ENCODE measurements around the gene CEBPA. TPM values are rescaled to one million over a fixed set of nuclear protein-coding genes. Genes with fewer than 3 reads are reported as not detected.

CEBPA gene
- total and polyA plus RNA-seq, 10 of the 15 experiments (the other 5 are each of a cell fraction or from before 2014, with no cell fraction given) = 0.04 to 0.36 (median 0.13) TPM; not detected in 4

DNA sequence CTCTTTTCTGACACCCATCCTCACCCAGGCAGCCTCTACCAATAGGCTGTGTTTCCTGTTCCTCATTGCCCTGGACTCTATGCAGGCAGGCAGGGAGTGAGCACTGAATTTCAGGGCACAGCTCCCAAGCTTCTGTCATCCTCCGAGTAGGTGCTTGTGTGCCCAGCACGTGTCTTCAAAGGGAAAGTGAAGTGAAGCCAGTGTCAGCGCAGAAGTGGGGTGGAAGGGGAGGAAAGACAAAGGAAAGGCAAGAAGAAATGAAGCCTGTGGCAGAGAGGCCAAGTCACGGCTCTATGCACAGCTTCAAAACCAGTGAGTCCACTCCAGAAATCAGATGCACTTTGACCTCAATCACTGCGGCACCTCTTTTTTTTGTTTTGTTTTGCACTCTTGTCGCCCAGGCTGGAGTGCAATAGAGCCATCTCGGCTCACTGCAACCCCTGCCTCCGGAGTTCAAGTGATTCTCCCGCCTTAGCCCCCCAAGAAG is 16.9 kb downstream of the CEBPA start:
- WGBS (ENCODE audit: insufficient coverage, insufficient replicate concordance, low lambda C conversion rate, missing lambda C conversion rate) = 49% methylated on average over 9 of the region's 9 CpGs
- Histone ChIP-seq H3K4me3 (no peak overlapping the region), H3K4me2 (ENCODE audit: control insufficient read depth, insufficient read depth) (no peak overlapping the region), H3K79me2 (ENCODE audit: control insufficient read depth, insufficient read depth, low read length) (no peaks in the 10 kb centered on the region), H2AFZ (ENCODE audit: control insufficient read depth, low read depth, low read length) (no peak overlapping the region), H4K20me1 (ENCODE audit: control insufficient read depth, insufficient read depth) (no peaks in the 10 kb centered on the region), H3K27ac (ENCODE audit: control insufficient read depth, insufficient read depth) (no peak overlapping the region), H3K9ac (ENCODE audit: control insufficient read depth, insufficient read depth, low read length) (no peak overlapping the region), H3K36me3 (ENCODE audit: control insufficient read depth in 2 of 2, insufficient read depth in 2 of 2, low read length in 1 of 2) (no peaks in the 10 kb centered on the region), H3K9me3 (replicated peaks; ENCODE audit: control insufficient read depth, insufficient read depth, low read length) (peaks cover 3% of the 10 kb centered on the region; the same call in 2 of the 3 replicates), H3K4me1 (ENCODE audit: control insufficient read depth, insufficient read depth, low read length) (peaks cover 6% of the 10 kb centered on the region), H3K27me3 (replicated peaks in 1 of 2; ENCODE audit: control insufficient read depth in 2 of 2, insufficient read depth in 2 of 2, low read length in 1 of 2) (no peaks in the 10 kb centered on the region; a peak in 1 of 4 replicates)
- TF ChIP-seq IKZF1 (conservative IDR thresholded peaks at IDR 0.05) (no peak), CHD4 (IDR thresholded peaks at IDR 0.05) (no peak), IKZF2 (IDR thresholded peaks at IDR 0.05) (no peak), KLF5 (IDR thresholded peaks at IDR 0.05; ENCODE audit: partially characterized antibody) (no peak), BCL11A (IDR thresholded peaks at IDR 0.05; ENCODE audit: low read depth, low read length) (no peak)
- in situ Hi-C loops (cut with MboI) = no loop called here
- DNase-seq (ENCODE audit: low read depth, low spot score) (no peak), FAIRE-seq (no peak), ATAC-seq (no peak)
- no TSS peak for BruUV-seq (replicated peaks)
- SMC1A ChIA-PET (ENCODE audit: uncharacterized antibody, unreplicated experiment) = no interaction called here
- RAD21 ChIA-PET (ENCODE audit: unreplicated experiment) = no interaction called here
- CTCF ChIA-PET = no interaction called here
- POLR2A ChIA-PET = no interaction called here
- intact Hi-C loops (cut with micrococcal nuclease; ENCODE audit: unreplicated experiment) = no loop called here

DNA sequence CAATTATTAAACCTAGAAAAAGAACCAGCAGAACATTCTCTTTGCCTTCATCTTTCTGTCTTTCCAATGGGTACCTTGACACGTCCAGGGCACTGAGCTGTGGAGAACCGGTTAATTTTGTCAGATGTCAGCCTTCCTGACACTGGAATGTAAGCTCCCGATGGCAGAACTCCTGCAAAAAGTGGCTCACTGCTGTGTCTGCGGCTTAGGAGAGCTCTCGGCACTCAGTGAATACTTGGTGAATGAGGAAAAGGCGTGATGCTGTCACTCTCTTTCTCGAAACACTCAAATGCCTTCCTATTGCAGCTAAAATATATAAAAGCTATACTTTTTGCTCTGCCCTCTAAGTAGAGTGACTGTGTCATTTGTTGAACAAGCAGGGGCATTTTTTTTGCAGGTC is 17.6 kb downstream of the CEBPA start:
- Histone ChIP-seq H3K9me3 (replicated peaks; ENCODE audit: control insufficient read depth, insufficient read depth, low read length) (peaks cover 3% of the 10 kb centered on the region; the same call in 2 of the 3 replicates), H4K20me1 (ENCODE audit: control insufficient read depth, insufficient read depth) (no peaks in the 10 kb centered on the region), H3K27ac (ENCODE audit: control insufficient read depth, insufficient read depth) (no peak overlapping the region), H3K27me3 (replicated peaks in 1 of 2; ENCODE audit: control insufficient read depth in 2 of 2, insufficient read depth in 2 of 2, low read length in 1 of 2) (no peaks in the 10 kb centered on the region; a peak in 1 of 4 replicates), H3K36me3 (ENCODE audit: control insufficient read depth in 2 of 2, insufficient read depth in 2 of 2, low read length in 1 of 2) (no peaks in the 10 kb centered on the region), H2AFZ (ENCODE audit: control insufficient read depth, low read depth, low read length) (no peak overlapping the region), H3K9ac (ENCODE audit: control insufficient read depth, insufficient read depth, low read length) (no peak overlapping the region), H3K79me2 (ENCODE audit: control insufficient read depth, insufficient read depth, low read length) (no peaks in the 10 kb centered on the region), H3K4me3 (no peak overlapping the region), H3K4me2 (ENCODE audit: control insufficient read depth, insufficient read depth) (no peak overlapping the region), H3K4me1 (ENCODE audit: control insufficient read depth, insufficient read depth, low read length) (peaks cover 12% of the 10 kb centered on the region)
- ATAC-seq (no peak), DNase-seq (ENCODE audit: low read depth, low spot score) (no peak), FAIRE-seq (no peak)
- BruUV-seq (replicated peaks) = no TSS peak
- in situ Hi-C loops (cut with MboI) (no loop called here), intact Hi-C loops (cut with micrococcal nuclease; ENCODE audit: unreplicated experiment) (no loop called here)
- SMC1A ChIA-PET (ENCODE audit: uncharacterized antibody, unreplicated experiment) = no interaction called here
- POLR2A ChIA-PET = no interaction called here
- CTCF ChIA-PET = no interaction called here
- WGBS (ENCODE audit: insufficient coverage, insufficient replicate concordance, low lambda C conversion rate, missing lambda C conversion rate) = 69% methylated on average over 7 of the region's 7 CpGs
- RAD21 ChIA-PET (ENCODE audit: unreplicated experiment) = interaction anchor here (0.6 kb wide), 2 partner anchors 88 to 148 kb away, joined by 3 read pairs; no protein-coding TSS in a partner anchor
- TF ChIP-seq JUNB (IDR thresholded peaks at IDR 0.05) (no peak), IKZF2 (IDR thresholded peaks at IDR 0.05) (no peak), REST (IDR thresholded peaks at IDR 0.05; ENCODE audit: low read depth, low read length) (no peak), DPF2 (IDR thresholded peaks at IDR 0.05) (no peak)
- TF ChIP-seq, protein P1, sequence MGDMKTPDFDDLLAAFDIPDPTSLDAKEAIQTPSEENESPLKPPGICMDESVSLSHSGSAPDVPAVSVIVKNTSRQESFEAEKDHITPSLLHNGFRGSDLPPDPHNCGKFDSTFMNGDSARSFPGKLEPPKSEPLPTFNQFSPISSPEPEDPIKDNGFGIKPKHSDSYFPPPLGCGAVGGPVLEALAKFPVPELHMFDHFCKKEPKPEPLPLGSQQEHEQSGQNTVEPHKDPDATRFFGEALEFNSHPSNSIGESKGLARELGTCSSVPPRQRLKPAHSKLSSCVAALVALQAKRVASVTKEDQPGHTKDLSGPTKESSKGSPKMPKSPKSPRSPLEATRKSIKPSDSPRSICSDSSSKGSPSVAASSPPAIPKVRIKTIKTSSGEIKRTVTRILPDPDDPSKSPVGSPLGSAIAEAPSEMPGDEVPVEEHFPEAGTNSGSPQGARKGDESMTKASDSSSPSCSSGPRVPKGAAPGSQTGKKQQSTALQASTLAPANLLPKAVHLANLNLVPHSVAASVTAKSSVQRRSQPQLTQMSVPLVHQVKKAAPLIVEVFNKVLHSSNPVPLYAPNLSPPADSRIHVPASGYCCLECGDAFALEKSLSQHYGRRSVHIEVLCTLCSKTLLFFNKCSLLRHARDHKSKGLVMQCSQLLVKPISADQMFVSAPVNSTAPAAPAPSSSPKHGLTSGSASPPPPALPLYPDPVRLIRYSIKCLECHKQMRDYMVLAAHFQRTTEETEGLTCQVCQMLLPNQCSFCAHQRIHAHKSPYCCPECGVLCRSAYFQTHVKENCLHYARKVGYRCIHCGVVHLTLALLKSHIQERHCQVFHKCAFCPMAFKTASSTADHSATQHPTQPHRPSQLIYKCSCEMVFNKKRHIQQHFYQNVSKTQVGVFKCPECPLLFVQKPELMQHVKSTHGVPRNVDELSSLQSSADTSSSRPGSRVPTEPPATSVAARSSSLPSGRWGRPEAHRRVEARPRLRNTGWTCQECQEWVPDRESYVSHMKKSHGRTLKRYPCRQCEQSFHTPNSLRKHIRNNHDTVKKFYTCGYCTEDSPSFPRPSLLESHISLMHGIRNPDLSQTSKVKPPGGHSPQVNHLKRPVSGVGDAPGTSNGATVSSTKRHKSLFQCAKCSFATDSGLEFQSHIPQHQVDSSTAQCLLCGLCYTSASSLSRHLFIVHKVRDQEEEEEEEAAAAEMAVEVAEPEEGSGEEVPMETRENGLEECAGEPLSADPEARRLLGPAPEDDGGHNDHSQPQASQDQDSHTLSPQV (IDR thresholded peaks at IDR 0.05) = no peak

Data from GM12878 (cell line).